Astrocyte (in vitro differentiated cells and primary cell): ENCODE data around the gene NAT8. TPM values are rescaled to one million over a fixed set of nuclear protein-coding genes. Genes with fewer than 3 reads are reported as not detected.
A peak's percentile ranks its signal among the peaks of the same experiment; 100 is the strongest.

Experiments used
- DNase-seq: peaks from one replicate; pipeline ENCODE4 v3.0.0-alpha.2; 2010; ENCODE audit warnings: low read depth
- FAIRE-seq: peaks from 2 replicates; lab custom pipeline; 2011; peaks lifted over from hg19 to GRCh38; lab: Jason Lieb, UNC
- H2AFZ ChIP-seq: 2 replicates; pipeline ENCODE4 v1.6.0; 2012; ENCODE audit warnings: low read depth, low read length, inconsistent platforms
- H3K27ac ChIP-seq: 2 replicates; pipeline ENCODE4 v1.5.1; 2011; ENCODE audit warnings: low read depth, low read length, inconsistent platforms
- H3K27me3 ChIP-seq: 2 replicates; pipeline ENCODE4 v1.6.0; 2011; ENCODE audit warnings: low read length, inconsistent platforms; ENCODE audit not compliant: insufficient read depth
- H3K36me3 ChIP-seq: 2 replicates; pipeline ENCODE4 v1.5.1; 2011; ENCODE audit warnings: low read length, inconsistent platforms; ENCODE audit not compliant: insufficient read depth
- H3K4me1 ChIP-seq: 2 replicates; pipeline ENCODE4 v1.5.1; 2011; ENCODE audit warnings: low read length, inconsistent platforms; ENCODE audit not compliant: insufficient read depth
- H3K4me2 ChIP-seq: 2 replicates; pipeline ENCODE4 v1.6.0; 2012; ENCODE audit warnings: low read length, inconsistent platforms
- H3K4me3 ChIP-seq: 2 replicates; pipeline ENCODE4 v1.5.1; 2011; ENCODE audit warnings: low read depth, mild to moderate bottlenecking, low read length, inconsistent platforms; ENCODE audit not compliant: insufficient read depth
- H3K79me2 ChIP-seq: 2 replicates; pipeline ENCODE4 v1.6.0; 2012; ENCODE audit warnings: mild to moderate bottlenecking, low read length, inconsistent platforms; ENCODE audit not compliant: insufficient read depth
- H3K9ac ChIP-seq: 2 replicates; pipeline ENCODE4 v1.6.0; 2012; ENCODE audit warnings: mild to moderate bottlenecking, low read length, inconsistent platforms
- H3K9me3 ChIP-seq: 2 replicates; pipeline ENCODE4 v1.5.1; 2012; ENCODE audit warnings: low read depth, mild to moderate bottlenecking, low read length, inconsistent platforms; ENCODE audit not compliant: insufficient read depth
- H4K20me1 ChIP-seq: 2 replicates; pipeline ENCODE4 v1.6.0; 2012; ENCODE audit warnings: low read length, inconsistent platforms; ENCODE audit not compliant: insufficient read depth
- H3K27ac Mint-ChIP-seq: one replicate; pipeline ENCODE4 v1.8.0; 2021; ENCODE audit warnings: mild to moderate bottlenecking, mixed read lengths; ENCODE audit not compliant: unreplicated experiment
- H3K27me3 Mint-ChIP-seq: one replicate; pipeline ENCODE4 v1.8.0; 2021; ENCODE audit warnings: low read depth, mixed read lengths; ENCODE audit not compliant: unreplicated experiment
- H3K36me3 Mint-ChIP-seq: one replicate; pipeline ENCODE4 v1.8.0; 2021; ENCODE audit warnings: low read depth, mixed read lengths; ENCODE audit not compliant: unreplicated experiment
- H3K4me1 Mint-ChIP-seq: one replicate; pipeline ENCODE4 v1.8.0; 2021; ENCODE audit warnings: low read depth, mixed read lengths; ENCODE audit not compliant: unreplicated experiment
- H3K4me3 Mint-ChIP-seq: one replicate; pipeline ENCODE4 v1.8.0; 2021; ENCODE audit warnings: mild to moderate bottlenecking, moderate library complexity, mixed read lengths; ENCODE audit not compliant: unreplicated experiment
- H3K9me3 Mint-ChIP-seq: one replicate; pipeline ENCODE4 v1.8.0; 2021; ENCODE audit warnings: mild to moderate bottlenecking, mixed read lengths; ENCODE audit not compliant: unreplicated experiment
- CTCF ChIP-seq: IDR thresholded peaks from 2 replicates; pipeline ENCODE4 v1.5.1; 2011; ENCODE audit warnings: low read depth, mild to moderate bottlenecking, inconsistent platforms, low read length, moderate library complexity; ENCODE audit not compliant: insufficient read depth
- EZH2 ChIP-seq: IDR thresholded peaks from 2 replicates; pipeline ENCODE4 v1.6.1; 2012; ENCODE audit warnings: mild to moderate bottlenecking, low read length, inconsistent platforms; ENCODE audit not compliant: insufficient read depth
- total RNA-seq: library from RNA; stranded (reverse); gene quantifications from 2 replicates; pipeline ENCODE4 v1.2.1, GENCODE V29; 2021

The NAT8 gene
- total RNA-seq, 1 donor from 2014 or later, result not detected

- Mint-ChIP-seq H3K4me1 (peaks cover 3% of the 10 kb centered on the region), H3K27me3 (no peaks in the 10 kb centered on the region), H3K27ac (no peak overlapping the region), H3K4me3 (no peak overlapping the region), H3K36me3 (peaks cover 1% of the 10 kb centered on the region), H3K9me3 (no peaks in the 10 kb centered on the region)
- H3K9me3 ChIP-seq, result no peaks in the 10 kb centered on the region
- no peaks in the 10 kb centered on the region for H3K27me3 ChIP-seq
- H3K4me1 ChIP-seq, result peaks cover 8% of the 10 kb centered on the region
- TF ChIP-seq EZH2 (no peak), CTCF (no peak)
- peak; percentile 14 for DNase-seq
- no peak overlapping the region for H3K27ac ChIP-seq
- H2AFZ ChIP-seq, result no peak overlapping the region
- FAIRE-seq, result no peak
- H4K20me1 ChIP-seq, result no peaks in the 10 kb centered on the region
- no peak overlapping the region for H3K9ac ChIP-seq
- H3K36me3 ChIP-seq, result no peaks in the 10 kb centered on the region
- peak overlapping the region; percentile 14 for H3K4me2 ChIP-seq
- H3K4me3 ChIP-seq, result no peak overlapping the region
- H3K79me2 ChIP-seq, result no peaks in the 10 kb centered on the region
Measured at GRCh38 chr2:73593680-73594079, 48.5 kb downstream of the NAT8 start.

Other genes with a start within 250 kb of the NAT8 start
- gene TPRKB, start 94.9 kb upstream of the NAT8 start, total RNA-seq, result 21.3 and 21.6 TPM in 2 replicates
- 38.3 and 39.6 TPM in 2 replicates for gene DUSP11, start 137.7 kb upstream of the NAT8 start, total RNA-seq
- not detected in 2 replicates for gene C2orf78, start 141.8 kb upstream of the NAT8 start, total RNA-seq
- gene STAMBP, start 186.5 kb upstream of the NAT8 start, total RNA-seq, result 46.1 and 46.5 TPM in 2 replicates